DND-41 (cell line): Measurements from ENCODE around the gene THSD7B.

Experiments used
- EZH2 ChIP-seq: IDR thresholded peaks from 3 replicates; pipeline ENCODE4 v1.6.1; 2012; ENCODE audit warnings: borderline replicate concordance, low read depth, mild to moderate bottlenecking, moderate library complexity, low read length, inconsistent platforms; ENCODE audit not compliant: severe bottlenecking
- TF ChIP-seq, protein P1 (sequence below): IDR thresholded peaks from 2 replicates; pipeline ENCODE4 v1.5.1; 2012; ENCODE audit warnings: borderline replicate concordance, low read length, moderate library complexity, mild to moderate bottlenecking; ENCODE audit not compliant: poor library complexity, severe bottlenecking; ENCODE audit errors: extremely low read depth

DNA sequence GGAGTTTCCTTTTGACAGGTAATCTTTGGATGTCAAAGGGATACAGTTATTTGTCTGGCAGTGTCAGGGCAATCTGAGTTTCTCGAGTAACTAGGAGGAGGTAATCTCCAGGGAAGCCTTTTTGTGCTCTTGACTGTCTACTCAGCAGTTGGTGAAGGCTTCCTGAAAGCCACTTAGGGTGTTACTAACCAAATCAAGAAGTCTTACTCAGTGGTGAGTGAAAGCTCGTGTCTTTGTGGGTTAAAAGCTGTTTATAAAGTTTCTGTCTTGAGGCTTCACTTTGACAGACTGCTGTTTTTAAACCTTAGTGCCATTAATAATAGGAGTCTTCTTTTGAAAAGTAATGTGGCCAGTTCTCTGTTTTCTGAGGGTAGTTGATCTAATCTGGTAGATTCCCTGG lies 1.7 kb downstream of the THSD7B start:
- TF ChIP-seq, protein P1, sequence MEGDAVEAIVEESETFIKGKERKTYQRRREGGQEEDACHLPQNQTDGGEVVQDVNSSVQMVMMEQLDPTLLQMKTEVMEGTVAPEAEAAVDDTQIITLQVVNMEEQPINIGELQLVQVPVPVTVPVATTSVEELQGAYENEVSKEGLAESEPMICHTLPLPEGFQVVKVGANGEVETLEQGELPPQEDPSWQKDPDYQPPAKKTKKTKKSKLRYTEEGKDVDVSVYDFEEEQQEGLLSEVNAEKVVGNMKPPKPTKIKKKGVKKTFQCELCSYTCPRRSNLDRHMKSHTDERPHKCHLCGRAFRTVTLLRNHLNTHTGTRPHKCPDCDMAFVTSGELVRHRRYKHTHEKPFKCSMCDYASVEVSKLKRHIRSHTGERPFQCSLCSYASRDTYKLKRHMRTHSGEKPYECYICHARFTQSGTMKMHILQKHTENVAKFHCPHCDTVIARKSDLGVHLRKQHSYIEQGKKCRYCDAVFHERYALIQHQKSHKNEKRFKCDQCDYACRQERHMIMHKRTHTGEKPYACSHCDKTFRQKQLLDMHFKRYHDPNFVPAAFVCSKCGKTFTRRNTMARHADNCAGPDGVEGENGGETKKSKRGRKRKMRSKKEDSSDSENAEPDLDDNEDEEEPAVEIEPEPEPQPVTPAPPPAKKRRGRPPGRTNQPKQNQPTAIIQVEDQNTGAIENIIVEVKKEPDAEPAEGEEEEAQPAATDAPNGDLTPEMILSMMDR = no peak
- TF ChIP-seq EZH2 = no peak
